WTC11 (cell line): Measurements from ENCODE around the gene MST1R.
"Not testable (repeated sequence)": the region's sequence is repeated elsewhere in the genome, so short reads cannot be mapped to it uniquely, and the experiment has no call there.

Source experiments
- CREB1 ChIP-seq: sonication (generic); formaldehyde crosslinking; IDR thresholded peaks from 2 replicates; pipeline ENCODE4 v1.8.0; 2023; ENCODE audit warnings: mild to moderate bottlenecking, missing genetic modification reagents
- FOXP1 ChIP-seq: sonication (generic); formaldehyde crosslinking; IDR thresholded peaks from 2 replicates; pipeline ENCODE4 v1.8.0; 2022; ENCODE audit warnings: missing genetic modification reagents, mild to moderate bottlenecking, moderate library complexity, borderline replicate concordance
- ZNF317 ChIP-seq: sonication (generic); formaldehyde crosslinking; IDR thresholded peaks from 2 replicates; pipeline ENCODE4 v1.8.1; 2023; ENCODE audit warnings: low read depth, mild to moderate bottlenecking, moderate library complexity, missing genetic modification reagents, borderline replicate concordance

DNA sequence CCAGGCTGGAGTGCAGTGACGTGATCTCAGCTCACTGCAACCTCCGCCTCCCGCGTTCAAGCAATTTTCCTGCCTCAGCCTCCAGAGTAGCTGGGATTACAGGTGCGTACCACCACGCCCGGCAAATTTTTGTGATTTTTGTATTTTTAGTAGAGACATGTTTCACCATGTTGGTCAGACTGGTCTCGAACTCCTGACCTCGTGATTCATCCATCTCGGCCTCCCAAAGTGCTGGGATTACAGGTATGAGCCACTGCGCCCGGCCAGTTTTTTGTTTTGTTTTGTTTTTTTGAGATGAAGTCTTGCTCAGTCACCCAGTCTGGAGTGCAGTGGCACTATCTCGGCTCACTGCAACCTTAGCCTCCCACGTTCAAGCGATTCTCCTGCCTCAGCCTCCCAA is 28.6 kb upstream of the MST1R start:
- TF ChIP-seq ZNF317, CREB1, FOXP1 (CRISPR knock-in tag): not testable (repeated sequence)
